Kidney (tissue), 14 donors: ENCODE data around the gene OXLD1. TPM values are rescaled to one million over a fixed set of nuclear protein-coding genes. Genes with fewer than 3 reads are reported as not detected.

Experiments
- DNase-seq, 5 donors: peaks; one replicate each; pipeline ENCODE4 v3.0.0-alpha.2; 2013 to 2020
- FAIRE-seq: peaks from 2 replicates; lab custom pipeline; 2012; peaks lifted over from hg19 to GRCh38; lab: Jason Lieb, UNC
- H3K27ac ChIP-seq, 2 donors: one replicate each; pipeline ENCODE4 v1.7.0; 2013; ENCODE audit warnings: low read depth in 2 of 2, low read length in 2 of 2, inconsistent platforms in 1 of 2
- H3K27me3 ChIP-seq: one replicate; pipeline ENCODE4 v1.7.1; 2013; ENCODE audit warnings: low read length, inconsistent platforms; ENCODE audit not compliant: control insufficient read depth, insufficient read depth
- H3K36me3 ChIP-seq, 3 donors: one replicate each; pipeline versions ENCODE4 v1.7.0 to v1.7.1; 2013; ENCODE audit warnings: low read length in 3 of 3, control low read depth in 1 of 3, inconsistent platforms in 1 of 3; ENCODE audit not compliant: insufficient read depth in 3 of 3, control insufficient read depth in 2 of 3
- H3K4me1 ChIP-seq, 3 donors: one replicate each; pipeline versions ENCODE4 v1.7.0 to v1.7.1; 2013; ENCODE audit warnings: low read length in 3 of 3, inconsistent platforms in 1 of 3, low read depth in 1 of 3; ENCODE audit not compliant: control insufficient read depth in 2 of 3, insufficient read depth in 2 of 3
- H3K4me3 ChIP-seq, 3 donors: one replicate each; pipeline versions ENCODE4 v1.7.0 to v1.8.1; 2013; ENCODE audit warnings: low read length in 3 of 3, control low read depth in 1 of 3, inconsistent platforms in 1 of 3
- H3K9ac ChIP-seq, 3 donors: one replicate each; pipeline versions ENCODE4 v1.7.0 to v1.7.1; 2013; ENCODE audit warnings: low read length in 3 of 3, control low read depth in 1 of 3, inconsistent platforms in 1 of 3
- H3K9me3 ChIP-seq, 3 donors: one replicate each; pipeline versions ENCODE4 v1.7.0 to v1.7.1; 2013; ENCODE audit warnings: low read length in 3 of 3, control low read depth in 1 of 3, inconsistent platforms in 1 of 3; ENCODE audit not compliant: control insufficient read depth in 2 of 3, insufficient read depth in 1 of 3
- intact Hi-C: fragments of 100-400 bp; cut with DNase I; formaldehyde crosslinking; loops from one replicate; pipeline ENCODE4 v1.11.1; 2022
- polyA plus RNA-seq: library from polyadenylated mRNA; stranded (reverse); fragments of 350-450 nt; fragmentation: Illumina TruSeq; extraction: RNeasy Lipid Tissue Mini Kit (QIAGEN cat#74804); gene quantifications from one replicate; pipeline ENCODE4 v1.2.3, GENCODE V29; 2014; ENCODE audit warnings: low read depth, low replicate concordance; ENCODE audit not compliant: insufficient read depth
- total RNA-seq: library from RNA; stranded (reverse); fragmentation: NEBNext Ultra II Directional; extraction: Animal tissue kit (Norgen Biotek cat#: 25700); gene quantifications from one replicate; pipeline ENCODE4 v1.2.1, GENCODE V29; 2021
- TF ChIP-seq, protein P1 (sequence below): IDR thresholded peaks from 3 replicates; pipeline ENCODE4 v1.5.1; 2012; ENCODE audit warnings: mild to moderate bottlenecking, moderate library complexity, borderline replicate concordance; ENCODE audit not compliant: insufficient read depth; ENCODE audit errors: extremely low read depth
- donor health status: control.
- donor health status: control.
- donor health status: control.
- donor health status: control.
- donor health status: control.
- donor health status: DM: yes; HTN: yes; CAD: no.
- donor health status: Normal renal cell carcinoma (clear cell type).

OXLD1 gene
- total and polyA plus RNA-seq, 2 donors from 2014 or later = 28.2 to 51.9 TPM

DNA sequence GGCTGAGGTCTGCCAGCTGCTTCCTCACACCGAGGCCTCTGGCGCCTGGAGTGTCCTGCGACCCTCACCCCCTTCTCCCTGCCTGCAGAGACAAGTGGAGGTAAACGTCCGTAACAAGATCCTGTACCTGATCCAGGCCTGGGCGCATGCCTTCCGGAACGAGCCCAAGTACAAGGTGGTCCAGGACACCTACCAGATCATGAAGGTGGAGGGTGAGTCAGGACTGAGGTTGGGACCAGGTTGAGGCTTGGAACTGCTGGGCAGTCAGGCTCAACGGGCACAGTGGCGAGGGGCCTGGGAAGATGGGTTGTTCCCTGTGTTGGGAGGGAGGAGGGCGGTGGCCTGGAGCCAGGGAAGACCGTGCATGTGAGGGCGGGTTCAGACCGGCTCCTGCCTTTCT, 22.2 kb upstream of the OXLD1 start:
- peaks cover 0 to 13% (median 11%) of the 10 kb centered on the region in 3 donors for H3K4me1 ChIP-seq
- H3K9me3 ChIP-seq = no peaks in the 10 kb centered on the region
- TF ChIP-seq, protein P1, sequence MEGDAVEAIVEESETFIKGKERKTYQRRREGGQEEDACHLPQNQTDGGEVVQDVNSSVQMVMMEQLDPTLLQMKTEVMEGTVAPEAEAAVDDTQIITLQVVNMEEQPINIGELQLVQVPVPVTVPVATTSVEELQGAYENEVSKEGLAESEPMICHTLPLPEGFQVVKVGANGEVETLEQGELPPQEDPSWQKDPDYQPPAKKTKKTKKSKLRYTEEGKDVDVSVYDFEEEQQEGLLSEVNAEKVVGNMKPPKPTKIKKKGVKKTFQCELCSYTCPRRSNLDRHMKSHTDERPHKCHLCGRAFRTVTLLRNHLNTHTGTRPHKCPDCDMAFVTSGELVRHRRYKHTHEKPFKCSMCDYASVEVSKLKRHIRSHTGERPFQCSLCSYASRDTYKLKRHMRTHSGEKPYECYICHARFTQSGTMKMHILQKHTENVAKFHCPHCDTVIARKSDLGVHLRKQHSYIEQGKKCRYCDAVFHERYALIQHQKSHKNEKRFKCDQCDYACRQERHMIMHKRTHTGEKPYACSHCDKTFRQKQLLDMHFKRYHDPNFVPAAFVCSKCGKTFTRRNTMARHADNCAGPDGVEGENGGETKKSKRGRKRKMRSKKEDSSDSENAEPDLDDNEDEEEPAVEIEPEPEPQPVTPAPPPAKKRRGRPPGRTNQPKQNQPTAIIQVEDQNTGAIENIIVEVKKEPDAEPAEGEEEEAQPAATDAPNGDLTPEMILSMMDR = no peak
- no peak for DNase-seq
- no peak overlapping the region for H3K4me3 ChIP-seq
- H3K27ac ChIP-seq = no peak overlapping the region
- H3K36me3 ChIP-seq = peaks cover 0 to 39% (median 25%) of the 10 kb centered on the region in 3 donors
- intact Hi-C loops = no loop called here
- no peak overlapping the region for H3K9ac ChIP-seq
- FAIRE-seq = no peak
- no peaks in the 10 kb centered on the region for H3K27me3 ChIP-seq

DNA sequence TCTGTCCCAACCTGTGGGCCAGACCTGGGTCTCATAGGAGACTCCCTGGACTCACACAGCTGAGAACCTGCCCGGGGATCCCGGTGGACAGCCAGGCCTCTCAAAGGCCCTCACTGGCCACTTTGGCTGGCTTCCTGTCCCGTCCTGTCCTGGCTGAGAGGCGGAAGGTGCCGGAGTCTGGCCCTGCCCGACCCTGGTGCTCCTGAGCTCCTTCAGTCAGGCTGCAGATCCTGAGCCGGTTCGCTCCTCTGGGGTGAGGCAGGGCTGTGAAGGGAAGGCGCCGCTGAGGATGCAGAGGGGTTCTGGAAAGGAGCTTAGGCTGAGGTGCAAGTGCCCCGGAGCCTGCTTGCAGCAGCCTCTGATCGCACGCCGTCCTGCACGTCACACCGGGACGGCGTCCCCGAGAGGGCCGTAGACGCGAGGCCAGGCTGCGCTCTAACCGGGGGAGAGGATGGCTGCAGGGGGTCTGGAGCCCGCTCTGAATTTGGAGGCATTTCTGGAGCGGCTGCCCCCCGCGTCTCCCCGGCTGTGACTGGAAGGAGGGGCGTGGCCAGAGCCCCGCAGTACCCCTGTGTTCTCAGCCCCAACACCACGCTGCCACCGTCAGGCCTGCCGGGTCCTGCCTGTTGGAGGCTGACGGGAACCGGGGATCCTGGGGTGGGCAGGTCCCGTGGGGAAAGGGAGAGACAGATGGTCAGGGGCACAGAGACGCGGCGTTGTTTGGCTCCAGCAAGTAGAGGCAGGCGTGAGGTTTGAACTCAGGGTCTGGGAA, 21.6 kb upstream of the OXLD1 start:
- DNase-seq (peak in 1 of 5 donors; percentile 71), FAIRE-seq (no peak)
- no peak overlapping the region for H3K9ac ChIP-seq
- H3K9me3 ChIP-seq = no peaks in the 10 kb centered on the region
- intact Hi-C loops = no loop called here
- no peak overlapping the region for H3K4me3 ChIP-seq
- peaks cover 0 to 38% (median 21%) of the 10 kb centered on the region in 3 donors for H3K36me3 ChIP-seq
- H3K27ac ChIP-seq = no peak overlapping the region
- H3K27me3 ChIP-seq = no peaks in the 10 kb centered on the region
- H3K4me1 ChIP-seq = peaks cover 0 to 13% (median 11%) of the 10 kb centered on the region in 3 donors
- TF ChIP-seq, protein P1 = no peak

DNA sequence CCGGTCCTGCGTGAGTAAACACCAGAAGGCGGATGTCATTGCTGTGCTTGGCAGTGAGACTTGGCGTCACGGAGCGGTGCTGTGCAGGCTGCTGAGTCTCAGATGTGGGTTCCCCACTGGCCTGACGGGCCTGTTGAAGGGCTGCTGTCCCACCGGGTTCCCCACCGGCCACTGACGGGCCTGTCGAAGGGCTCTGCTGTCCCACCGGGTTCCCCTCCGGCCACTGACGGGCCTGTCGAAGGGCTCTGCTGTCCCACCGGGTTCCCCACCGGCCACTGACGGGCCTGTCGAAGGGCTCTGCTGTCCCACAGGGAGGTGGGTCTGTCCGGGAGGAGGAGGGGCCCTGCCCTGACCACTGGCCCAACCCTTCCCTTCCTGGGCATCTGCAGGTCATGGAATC, 20.2 kb upstream of the OXLD1 start:
- no peak for FAIRE-seq
- TF ChIP-seq, protein P1 = no peak

More for the DNA sequence above, 20.2 kb upstream of the OXLD1 start:
- H3K9ac ChIP-seq = no peak overlapping the region
- H3K9me3 ChIP-seq = no peaks in the 10 kb centered on the region
- no peak for DNase-seq
- H3K27ac ChIP-seq = no peak overlapping the region
- H3K4me1 ChIP-seq = peaks cover 0 to 21% (median 11%) of the 10 kb centered on the region in 3 donors
- peaks cover 0 to 34% (median 21%) of the 10 kb centered on the region in 3 donors for H3K36me3 ChIP-seq
- no peaks in the 10 kb centered on the region for H3K27me3 ChIP-seq
- no peak overlapping the region for H3K4me3 ChIP-seq
- intact Hi-C loops = no loop called here
